Renal cortex interstitium (tissue), 11 donors: Measurements from ENCODE around the gene DCDC1. TPM values are rescaled to one million over a fixed set of nuclear protein-coding genes. Genes with fewer than 3 reads are reported as not detected.

Source experiments
- DNase-seq, 11 donors: peaks; one replicate each; pipeline ENCODE4 v3.0.0-alpha.2; 2013; ENCODE audit warnings: low read depth in 9 of 11, low spot score in 4 of 11; ENCODE audit errors: extremely low read depth in 1 of 11
- polyA plus RNA-seq, 3 donors: library from polyadenylated mRNA; unstranded; fragments of 120-200 nt; gene quantifications; one replicate each; pipeline ENCODE4 v1.2.1, GENCODE V29; 2013; ENCODE audit not compliant: insufficient read length in 3 of 3

Gene DCDC1
- polyA plus RNA-seq, 3 donors: 3.3 to 5.7 (median 4.7) TPM

GRCh38 chr11:31131760-31132159 is 237.8 kb downstream of the DCDC1 start:
- no peak for DNase-seq

- DNase-seq: no peak
Observed at GRCh38 chr11:31127290-31127689, 242.2 kb downstream of the DCDC1 start.

- no peak for DNase-seq
Observed at GRCh38 chr11:31120428-31120827, 249.1 kb downstream of the DCDC1 start.

- no peak for DNase-seq
Observed at GRCh38 chr11:31118566-31118965, 251.0 kb downstream of the DCDC1 start.

- no peak for DNase-seq
Observed at GRCh38 chr11:31117038-31117437, 252.5 kb downstream of the DCDC1 start.

- DNase-seq: no peak
Observed at GRCh38 chr11:31114442-31114841, 255.1 kb downstream of the DCDC1 start.

GRCh38 chr11:31110830-31111229 is 258.7 kb downstream of the DCDC1 start:
- DNase-seq: no peak

GRCh38 chr11:31109446-31109845 is 260.1 kb downstream of the DCDC1 start:
- DNase-seq: no peak

- DNase-seq: no peak
Observed at GRCh38 chr11:31107649-31108048, 261.9 kb downstream of the DCDC1 start.

- DNase-seq: peak; percentile 15 to 54 (median 29)
Observed at GRCh38 chr11:31106968-31107576, 262.5 kb downstream of the DCDC1 start.

- no peak for DNase-seq
Observed at GRCh38 chr11:31106326-31106725, 263.2 kb downstream of the DCDC1 start.

- no peak for DNase-seq
Observed at GRCh38 chr11:31102875-31103274, 266.7 kb downstream of the DCDC1 start.

- DNase-seq: no peak
Observed at GRCh38 chr11:31102316-31102715, 267.2 kb downstream of the DCDC1 start.

GRCh38 chr11:31096191-31096805 is 273.2 kb downstream of the DCDC1 start:
- DNase-seq: no peak

- no peak for DNase-seq
Observed at GRCh38 chr11:31092638-31093037, 276.9 kb downstream of the DCDC1 start.

GRCh38 chr11:31089117-31089516 is 280.4 kb downstream of the DCDC1 start:
- no peak for DNase-seq

GRCh38 chr11:31069447-31070205 is 299.9 kb downstream of the DCDC1 start:
- no peak for DNase-seq

GRCh38 chr11:31060880-31061279 is 308.7 kb downstream of the DCDC1 start:
- DNase-seq: no peak

GRCh38 chr11:31059529-31059928 is 310.0 kb downstream of the DCDC1 start:
- no peak for DNase-seq

- DNase-seq: no peak
Observed at GRCh38 chr11:31050061-31050765, 319.3 kb downstream of the DCDC1 start.
